ENCODE measurements around the gene RBM26. TPM values are rescaled to one million over a fixed set of nuclear protein-coding genes. Genes with fewer than 3 reads are reported as not detected.

The RBM26 gene
- total RNA-seq, 4 donors from 2014 or later, result 21.1 to 43.1 (median 26.9) TPM

GRCh38 chr13:79434556-79434955 lies 28.5 kb upstream of the RBM26 start:
- TF ChIP-seq, protein P1, sequence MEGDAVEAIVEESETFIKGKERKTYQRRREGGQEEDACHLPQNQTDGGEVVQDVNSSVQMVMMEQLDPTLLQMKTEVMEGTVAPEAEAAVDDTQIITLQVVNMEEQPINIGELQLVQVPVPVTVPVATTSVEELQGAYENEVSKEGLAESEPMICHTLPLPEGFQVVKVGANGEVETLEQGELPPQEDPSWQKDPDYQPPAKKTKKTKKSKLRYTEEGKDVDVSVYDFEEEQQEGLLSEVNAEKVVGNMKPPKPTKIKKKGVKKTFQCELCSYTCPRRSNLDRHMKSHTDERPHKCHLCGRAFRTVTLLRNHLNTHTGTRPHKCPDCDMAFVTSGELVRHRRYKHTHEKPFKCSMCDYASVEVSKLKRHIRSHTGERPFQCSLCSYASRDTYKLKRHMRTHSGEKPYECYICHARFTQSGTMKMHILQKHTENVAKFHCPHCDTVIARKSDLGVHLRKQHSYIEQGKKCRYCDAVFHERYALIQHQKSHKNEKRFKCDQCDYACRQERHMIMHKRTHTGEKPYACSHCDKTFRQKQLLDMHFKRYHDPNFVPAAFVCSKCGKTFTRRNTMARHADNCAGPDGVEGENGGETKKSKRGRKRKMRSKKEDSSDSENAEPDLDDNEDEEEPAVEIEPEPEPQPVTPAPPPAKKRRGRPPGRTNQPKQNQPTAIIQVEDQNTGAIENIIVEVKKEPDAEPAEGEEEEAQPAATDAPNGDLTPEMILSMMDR (IDR thresholded peaks at IDR 0.05), result no peak
- no peak for TF ChIP-seq POLR2A (IDR thresholded peaks at IDR 0.05)
- TF ChIP-seq POLR2AphosphoS5 (IDR thresholded peaks at IDR 0.05), result no peak
- TF ChIP-seq EP300 (IDR thresholded peaks at IDR 0.05), result no peak
- Histone ChIP-seq H3K27me3 (no peaks in the 10 kb centered on the region), H3K4me1 (no peaks in the 10 kb centered on the region), H3K27ac (no peak overlapping the region), H3K9me3 (no peaks in the 10 kb centered on the region), H3K36me3 (no peaks in the 10 kb centered on the region), H3K4me3 (no peak overlapping the region)
- no peak for ATAC-seq
- WGBS, 2 donors (ENCODE audit: low coverage in 1 of 2), result 20 to 50% methylated on average over 1 of the region's 1 CpG

- TF ChIP-seq EP300 (IDR thresholded peaks at IDR 0.05), result no peak
- no peak for TF ChIP-seq POLR2AphosphoS5 (IDR thresholded peaks at IDR 0.05)
- TF ChIP-seq, protein P1 (IDR thresholded peaks at IDR 0.05), result no peak
- TF ChIP-seq POLR2A (IDR thresholded peaks at IDR 0.05), result no peak
- no peaks in the 10 kb centered on the region for H3K36me3 ChIP-seq
- H3K27me3 ChIP-seq, result no peaks in the 10 kb centered on the region
- ATAC-seq, result no peak
- 100% methylated on average over 1 of the region's 11 CpGs; no CpG with 5 or more reads in 1 of the 2 donors for WGBS, 2 donors (ENCODE audit: low coverage in 1 of 2)
- H3K4me1 ChIP-seq, result no peaks in the 10 kb centered on the region
- no peak overlapping the region for H3K4me3 ChIP-seq
- H3K9me3 ChIP-seq, result no peaks in the 10 kb centered on the region
- H3K27ac ChIP-seq, result no peak overlapping the region
These were observed 26.9 kb upstream of the RBM26 start for GRCh38 chr13:79432992-79433391.

GRCh38 chr13:79432086-79432485 lies 26.0 kb upstream of the RBM26 start:
- Histone ChIP-seq H3K36me3 (no peaks in the 10 kb centered on the region), H3K4me1 (no peaks in the 10 kb centered on the region), H3K27me3 (no peaks in the 10 kb centered on the region), H3K9me3 (no peaks in the 10 kb centered on the region), H3K27ac (no peak overlapping the region), H3K4me3 (no peak overlapping the region)
- TF ChIP-seq EP300 (IDR thresholded peaks at IDR 0.05) (no peak), POLR2A (IDR thresholded peaks at IDR 0.05) (no peak), POLR2AphosphoS5 (IDR thresholded peaks at IDR 0.05) (no peak)
- TF ChIP-seq, protein P1 (IDR thresholded peaks at IDR 0.05), result no peak
- no peak for ATAC-seq
- WGBS, 2 donors (ENCODE audit: low coverage in 1 of 2), result no CpG with 5 or more reads among the region's 6 CpGs

DNA sequence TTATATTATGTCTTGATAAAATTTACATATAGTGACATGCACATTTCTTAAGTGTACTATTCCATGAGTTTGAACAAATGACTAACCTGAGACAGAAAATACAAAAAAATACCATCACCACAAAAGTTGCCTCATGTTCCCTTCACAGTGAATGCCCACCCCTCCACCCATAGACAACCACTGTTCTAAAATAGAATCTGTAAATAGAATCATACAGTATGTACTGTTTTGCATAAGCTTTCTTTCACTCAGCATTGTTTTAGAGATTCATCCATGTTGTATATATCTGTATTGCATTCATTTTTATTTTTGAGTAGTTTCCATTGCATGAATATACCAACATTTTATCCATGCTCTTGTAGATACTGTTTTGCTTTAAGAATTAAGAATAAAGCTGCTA lies 23.3 kb upstream of the RBM26 start:
- Histone ChIP-seq H3K27ac (no peak overlapping the region), H3K9me3 (no peaks in the 10 kb centered on the region), H3K27me3 (no peaks in the 10 kb centered on the region), H3K4me1 (no peaks in the 10 kb centered on the region), H3K36me3 (no peaks in the 10 kb centered on the region), H3K4me3 (no peak overlapping the region)
- TF ChIP-seq POLR2A (IDR thresholded peaks at IDR 0.05) (no peak), EP300 (IDR thresholded peaks at IDR 0.05) (no peak), POLR2AphosphoS5 (IDR thresholded peaks at IDR 0.05) (no peak)
- TF ChIP-seq, protein P1 (IDR thresholded peaks at IDR 0.05), result no peak
- no peak for ATAC-seq

- Histone ChIP-seq H3K4me1 (no peaks in the 10 kb centered on the region), H3K27ac (no peak overlapping the region), H3K27me3 (no peaks in the 10 kb centered on the region), H3K36me3 (no peaks in the 10 kb centered on the region), H3K9me3 (no peaks in the 10 kb centered on the region), H3K4me3 (no peak overlapping the region)
- TF ChIP-seq POLR2A (IDR thresholded peaks at IDR 0.05), result no peak
- TF ChIP-seq, protein P1 (IDR thresholded peaks at IDR 0.05), result no peak
- TF ChIP-seq POLR2AphosphoS5 (IDR thresholded peaks at IDR 0.05), result no peak
- no peak for TF ChIP-seq EP300 (IDR thresholded peaks at IDR 0.05)
- ATAC-seq, result no peak
- 57 to 100% methylated on average over 1 to 2 of the region's 2 CpGs for WGBS, 2 donors (ENCODE audit: low coverage in 1 of 2)
These were observed 21.8 kb upstream of the RBM26 start for GRCh38 chr13:79427883-79428282.

Measured in gastroesophageal sphincter (tissue), 4 donors.